GM18499 (cell line): ENCODE measurements around the gene HCST.
"Not testable (repeated sequence)": the region's sequence is repeated elsewhere in the genome, so short reads cannot be mapped to it uniquely, and the experiment has no call there.

Experiments
- ATAC-seq: cut with Tn5 transposase; IDR thresholded peaks from one replicate; pipeline ENCODE4 v1.9.1; 2021; ENCODE audit warnings: moderate number of reproducible peaks; ENCODE audit not compliant: insufficient read depth, unreplicated experiment

Gene HCST

GRCh38 chr19:35879068-35879467 is 23.3 kb upstream of the HCST start:
- ATAC-seq, result no peak

- ATAC-seq, result no peak
Observed at GRCh38 chr19:35879770-35880317, 22.5 kb upstream of the HCST start.

GRCh38 chr19:35882114-35882832 is 20.1 kb upstream of the HCST start:
- ATAC-seq, result no peak

GRCh38 chr19:35883882-35884281 is 18.4 kb upstream of the HCST start:
- no peak for ATAC-seq

- no peak for ATAC-seq
Observed at GRCh38 chr19:35885225-35885738, 17.0 kb upstream of the HCST start.

- no peak for ATAC-seq
Observed at GRCh38 chr19:35885904-35886303, 16.4 kb upstream of the HCST start.

GRCh38 chr19:35887197-35887596 is 15.1 kb upstream of the HCST start:
- ATAC-seq, result no peak

- ATAC-seq, result no peak
Observed at GRCh38 chr19:35888398-35888797, 13.9 kb upstream of the HCST start.

- no peak for ATAC-seq
Observed at GRCh38 chr19:35889370-35890112, 12.8 kb upstream of the HCST start.

- ATAC-seq, result no peak
Observed at GRCh38 chr19:35890113-35890650, 12.1 kb upstream of the HCST start.

GRCh38 chr19:35891819-35892218 is 10.5 kb upstream of the HCST start:
- ATAC-seq, result not testable (repeated sequence)

- ATAC-seq, result no peak
Observed at GRCh38 chr19:35894342-35894741, 8.0 kb upstream of the HCST start.

- no peak for ATAC-seq
Observed at GRCh38 chr19:35895911-35896642, 6.3 kb upstream of the HCST start.

- ATAC-seq, result no peak
Observed at GRCh38 chr19:35896643-35897040, 5.7 kb upstream of the HCST start.

- ATAC-seq, result no peak
Observed at GRCh38 chr19:35897706-35898451, 4.5 kb upstream of the HCST start.

GRCh38 chr19:35898499-35898809 is 3.9 kb upstream of the HCST start:
- no peak for ATAC-seq

GRCh38 chr19:35899547-35900214 is 2.6 kb upstream of the HCST start:
- ATAC-seq, result no peak

- ATAC-seq, result no peak
Observed at GRCh38 chr19:35901055-35901644, 1.2 kb upstream of the HCST start.

- no peak for ATAC-seq
Observed at GRCh38 chr19:35902870-35903475, 644 bp downstream of the HCST start.
